Stimulated activated naive B cell treated with anti-CD40 and anti-IgM and Interleukin-4, amounts not matched to agents 10 μg/mL and 1 μg/mL and 100 μg/mL, for 72 hours (primary cell): ENCODE data around the gene HK2.

Experiments
- ATAC-seq, 2 donors: fragments of 150-1000 bp; cut with Tn5 transposase; replicated peaks; 2 replicates each; pipeline ENCODE4 v1.10.0; 2021; ENCODE audit warnings: moderate library complexity in 1 of 2
- DNase-seq: peaks from one replicate; pipeline ENCODE4 v3.0.0; 2021
- H3K27ac Mint-ChIP-seq: one replicate; pipeline ENCODE4 v1.8.0; 2022; ENCODE audit warnings: mild to moderate bottlenecking, mixed read lengths
- H3K27me3 Mint-ChIP-seq, 2 donors: one replicate each; pipeline ENCODE4 v1.8.0; 2022; ENCODE audit warnings: mixed read lengths in 2 of 2
- H3K36me3 Mint-ChIP-seq, 2 donors: one replicate each; pipeline ENCODE4 v1.8.0; 2022; ENCODE audit warnings: mixed read lengths in 2 of 2, mild to moderate bottlenecking in 1 of 2
- H3K4me1 Mint-ChIP-seq, 2 donors: one replicate each; pipeline ENCODE4 v1.8.0; 2022; ENCODE audit warnings: mixed read lengths in 2 of 2, mild to moderate bottlenecking in 1 of 2
- H3K4me3 Mint-ChIP-seq, 2 donors: one replicate each; pipeline ENCODE4 v1.8.0; 2022; ENCODE audit warnings: mild to moderate bottlenecking in 2 of 2, mixed read lengths in 2 of 2, moderate library complexity in 1 of 2
- H3K9me3 Mint-ChIP-seq, 2 donors: one replicate each; pipeline ENCODE4 v1.8.0; 2022; ENCODE audit warnings: mixed read lengths in 2 of 2, mild to moderate bottlenecking in 1 of 2

Gene HK2

DNA sequence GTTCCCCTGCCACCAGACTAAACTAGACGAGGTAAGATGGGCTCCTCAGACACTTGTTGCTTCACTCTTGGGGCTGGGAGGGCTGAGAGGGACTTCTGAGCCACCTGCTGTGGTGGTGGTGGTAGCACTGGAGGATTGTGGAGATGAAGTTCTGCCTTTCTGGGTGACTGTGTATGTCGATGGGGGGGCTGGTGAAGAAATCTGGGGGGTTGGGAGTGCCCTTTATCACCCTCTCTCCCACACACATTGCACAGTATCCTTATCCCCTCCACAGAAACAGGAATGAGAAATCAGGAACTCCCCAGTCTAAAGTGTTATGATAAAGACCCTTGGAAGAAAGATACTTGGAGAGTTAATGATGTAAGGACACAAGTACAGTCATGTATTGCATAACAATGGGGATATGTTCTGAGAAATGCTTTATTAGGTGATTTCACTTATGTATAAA lies 38.5 kb downstream of the HK2 start:
- DNase-seq, result no peak
- Mint-ChIP-seq H3K27me3 (no peaks in the 10 kb centered on the region), H3K36me3 (peaks cover 44 to 50% of the 10 kb centered on the region in 2 donors), H3K4me3 (no peak overlapping the region), H3K9me3 (no peaks in the 10 kb centered on the region), H3K4me1 (peaks cover 8 to 15% of the 10 kb centered on the region in 2 donors), H3K27ac (no peak overlapping the region)
- no peak for ATAC-seq

GRCh38 chr2:74873012-74873665 lies 39.2 kb downstream of the HK2 start:
- DNase-seq (no peak), ATAC-seq (no peak)
- Mint-ChIP-seq H3K4me1 (peaks cover 8 to 15% of the 10 kb centered on the region in 2 donors), H3K9me3 (no peaks in the 10 kb centered on the region), H3K27me3 (no peaks in the 10 kb centered on the region), H3K27ac (no peak overlapping the region), H3K36me3 (peaks cover 42 to 49% of the 10 kb centered on the region in 2 donors), H3K4me3 (no peak overlapping the region)

- Mint-ChIP-seq H3K36me3 (peaks cover 40 to 46% of the 10 kb centered on the region in 2 donors), H3K27me3 (no peaks in the 10 kb centered on the region), H3K4me3 (no peak overlapping the region), H3K27ac (no peak overlapping the region), H3K9me3 (no peaks in the 10 kb centered on the region), H3K4me1 (peaks cover 3 to 10% of the 10 kb centered on the region in 2 donors)
- no peak for ATAC-seq
- no peak for DNase-seq
Observed at GRCh38 chr2:74873678-74874640, 40.0 kb downstream of the HK2 start.

DNA sequence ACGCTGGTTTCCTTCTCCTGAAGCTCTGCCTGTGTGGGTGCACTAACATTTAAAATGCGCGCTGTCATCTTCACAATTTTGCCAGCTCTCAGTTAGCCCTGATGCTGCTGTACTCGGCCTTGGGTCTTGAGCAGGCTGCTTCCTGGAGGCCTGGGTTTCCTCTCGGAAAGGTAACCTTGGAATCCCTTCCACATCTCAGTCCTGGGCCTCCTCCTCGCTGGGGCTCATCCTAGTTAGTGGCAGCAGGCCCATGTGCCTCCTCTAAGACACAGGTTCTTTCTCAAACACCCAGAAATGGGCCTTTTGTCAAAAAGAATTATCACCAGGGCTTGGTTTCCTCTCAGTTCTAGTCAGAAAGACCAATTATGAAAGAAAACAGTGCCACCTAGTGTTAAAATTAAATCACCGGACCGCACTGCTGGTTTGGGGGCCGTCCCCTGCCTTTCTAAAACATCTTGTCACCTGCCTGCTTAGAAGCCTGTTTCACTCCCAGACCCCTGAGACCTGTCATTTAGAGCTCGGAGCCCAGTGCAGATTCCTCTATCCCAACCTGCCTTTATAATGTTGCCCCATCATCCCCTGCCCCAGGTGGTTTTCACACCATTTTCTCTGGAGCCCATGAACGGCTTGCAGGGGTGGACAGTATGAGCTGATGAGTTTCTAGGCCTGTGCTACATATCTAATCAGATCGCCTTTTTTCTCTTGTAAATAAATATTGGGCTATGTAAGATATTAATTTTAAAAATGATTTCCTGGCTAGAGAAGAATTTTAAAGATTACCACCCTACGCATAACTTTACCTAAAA lies 42.4 kb downstream of the HK2 start:
- ATAC-seq (peak; percentile 93 to 96), DNase-seq (peak; percentile 33)
- no peak overlapping the region for H3K4me3 Mint-ChIP-seq
- peaks cover 2 to 8% of the 10 kb centered on the region in 2 donors for H3K4me1 Mint-ChIP-seq
- no peaks in the 10 kb centered on the region for H3K27me3 Mint-ChIP-seq
- peaks cover 48 to 58% of the 10 kb centered on the region in 2 donors for H3K36me3 Mint-ChIP-seq
- no peaks in the 10 kb centered on the region for H3K9me3 Mint-ChIP-seq
- H3K27ac Mint-ChIP-seq, result no peak overlapping the region

- ATAC-seq (no peak), DNase-seq (no peak)
- H3K4me1 Mint-ChIP-seq, result peaks cover 2 to 8% of the 10 kb centered on the region in 2 donors
- H3K9me3 Mint-ChIP-seq, result no peaks in the 10 kb centered on the region
- no peaks in the 10 kb centered on the region for H3K27me3 Mint-ChIP-seq
- H3K27ac Mint-ChIP-seq, result no peak overlapping the region
- peaks cover 43 to 66% of the 10 kb centered on the region in 2 donors for H3K36me3 Mint-ChIP-seq
- no peak overlapping the region for H3K4me3 Mint-ChIP-seq
Observed at GRCh38 chr2:74877376-74877775, 43.4 kb downstream of the HK2 start.

GRCh38 chr2:74877781-74878433 lies 44.0 kb downstream of the HK2 start:
- no peak overlapping the region for H3K4me3 Mint-ChIP-seq
- no peak overlapping the region for H3K27ac Mint-ChIP-seq
- ATAC-seq (no peak), DNase-seq (no peak)
- peaks cover 43 to 69% of the 10 kb centered on the region in 2 donors for H3K36me3 Mint-ChIP-seq
- peaks cover 2 to 8% of the 10 kb centered on the region in 2 donors for H3K4me1 Mint-ChIP-seq
- H3K9me3 Mint-ChIP-seq, result no peaks in the 10 kb centered on the region
- H3K27me3 Mint-ChIP-seq, result no peaks in the 10 kb centered on the region

GRCh38 chr2:74878551-74878950 lies 44.6 kb downstream of the HK2 start:
- ATAC-seq (no peak), DNase-seq (no peak)
- Mint-ChIP-seq H3K36me3 (peaks cover 45 to 68% of the 10 kb centered on the region in 2 donors), H3K27ac (no peak overlapping the region), H3K9me3 (no peaks in the 10 kb centered on the region), H3K4me3 (no peak overlapping the region), H3K4me1 (peaks cover 2 to 8% of the 10 kb centered on the region in 2 donors), H3K27me3 (no peaks in the 10 kb centered on the region)

DNA sequence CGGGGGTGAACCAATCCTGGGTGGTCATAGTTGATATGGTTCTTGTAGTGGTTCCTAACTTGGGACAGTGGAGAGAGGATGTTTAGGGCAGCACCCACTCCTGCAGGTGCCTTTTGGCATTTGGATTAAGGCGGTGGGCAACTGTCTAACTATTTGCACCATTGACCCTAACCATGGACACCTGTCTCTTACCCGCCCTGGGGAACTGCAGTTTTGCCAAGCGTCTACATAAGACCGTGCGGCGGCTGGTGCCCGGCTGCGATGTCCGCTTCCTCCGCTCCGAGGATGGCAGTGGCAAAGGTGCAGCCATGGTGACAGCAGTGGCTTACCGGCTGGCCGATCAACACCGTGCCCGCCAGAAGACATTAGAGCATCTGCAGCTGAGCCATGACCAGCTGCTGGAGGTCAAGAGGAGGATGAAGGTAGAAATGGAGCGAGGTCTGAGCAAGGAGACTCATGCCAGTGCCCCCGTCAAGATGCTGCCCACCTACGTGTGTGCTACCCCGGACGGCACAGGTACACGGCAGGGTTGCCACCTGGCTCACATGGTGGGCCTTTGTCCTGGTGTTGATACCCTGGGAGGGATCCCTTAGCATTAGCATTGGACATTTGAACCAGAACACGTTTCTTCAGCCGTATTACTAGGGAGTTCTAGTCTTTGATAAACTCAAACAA lies 46.3 kb downstream of the HK2 start:
- Mint-ChIP-seq H3K27ac (no peak overlapping the region), H3K4me3 (no peak overlapping the region), H3K36me3 (peaks cover 45 to 72% of the 10 kb centered on the region in 2 donors)

DNA sequence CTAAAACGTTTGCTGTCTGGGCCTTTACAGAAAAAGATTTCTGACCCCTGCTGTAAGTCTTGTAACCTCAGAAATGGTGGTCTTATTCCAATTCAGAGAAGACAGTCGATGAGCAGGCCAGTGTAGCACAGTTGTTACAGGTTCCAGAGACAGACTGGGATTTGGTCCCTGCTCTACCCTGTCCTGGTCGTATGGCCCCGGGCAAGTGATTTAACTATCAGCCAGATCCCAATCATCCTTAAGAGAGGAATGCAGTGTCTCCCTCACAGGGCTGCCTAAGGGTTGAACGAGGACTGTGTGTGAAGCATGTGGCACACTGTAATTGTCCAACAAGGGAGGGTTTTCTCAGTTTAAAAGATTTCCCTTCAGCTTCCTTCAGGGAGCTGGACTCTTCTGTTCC lies 47.2 kb downstream of the HK2 start:
- H3K27me3 Mint-ChIP-seq, result no peaks in the 10 kb centered on the region
- peaks cover under 1 to 4% of the 10 kb centered on the region in 2 donors for H3K4me1 Mint-ChIP-seq
- H3K4me3 Mint-ChIP-seq, result no peak overlapping the region
- no peak for DNase-seq
- peaks cover 46 to 78% of the 10 kb centered on the region in 2 donors for H3K36me3 Mint-ChIP-seq
- no peaks in the 10 kb centered on the region for H3K9me3 Mint-ChIP-seq
- no peak overlapping the region for H3K27ac Mint-ChIP-seq
- no peak for ATAC-seq

More for the DNA sequence above, 46.3 kb downstream of the HK2 start:
- ATAC-seq, result no peak
- no peaks in the 10 kb centered on the region for H3K9me3 Mint-ChIP-seq
- no peaks in the 10 kb centered on the region for H3K27me3 Mint-ChIP-seq
- peaks cover 2 to 8% of the 10 kb centered on the region in 2 donors for H3K4me1 Mint-ChIP-seq
- no peak for DNase-seq

- Mint-ChIP-seq H3K9me3 (no peaks in the 10 kb centered on the region), H3K27me3 (no peaks in the 10 kb centered on the region), H3K4me1 (no peaks in the 10 kb centered on the region), H3K4me3 (no peak overlapping the region), H3K36me3 (peaks cover 49 to 80% of the 10 kb centered on the region in 2 donors), H3K27ac (no peak overlapping the region)
- DNase-seq (no peak), ATAC-seq (no peak)
Observed at GRCh38 chr2:74881626-74882298, 47.8 kb downstream of the HK2 start.

DNA sequence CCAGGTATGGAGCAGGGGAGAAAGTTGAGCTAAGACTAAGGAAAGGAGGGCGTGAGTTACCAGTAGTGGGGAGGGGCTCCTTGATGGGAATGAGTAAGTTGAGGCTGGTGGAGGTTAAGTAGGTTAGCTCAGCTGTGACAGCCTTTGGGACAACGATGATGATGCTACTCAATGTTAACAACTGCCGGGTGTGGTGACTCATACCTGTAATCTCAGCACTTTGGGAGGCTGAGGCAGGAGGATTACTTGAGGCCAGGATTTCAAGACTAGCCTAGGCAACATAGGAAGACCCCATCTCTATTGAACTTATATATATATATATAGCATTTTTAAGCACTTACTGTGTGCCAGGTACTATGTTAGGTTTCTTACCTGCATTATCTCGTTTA lies 48.4 kb downstream of the HK2 start:
- Mint-ChIP-seq H3K9me3 (no peaks in the 10 kb centered on the region), H3K4me3 (no peak overlapping the region), H3K27ac (no peak overlapping the region), H3K27me3 (no peaks in the 10 kb centered on the region), H3K4me1 (no peaks in the 10 kb centered on the region), H3K36me3 (peaks cover 45 to 79% of the 10 kb centered on the region in 2 donors)
- DNase-seq (no peak), ATAC-seq (no peak)

DNA sequence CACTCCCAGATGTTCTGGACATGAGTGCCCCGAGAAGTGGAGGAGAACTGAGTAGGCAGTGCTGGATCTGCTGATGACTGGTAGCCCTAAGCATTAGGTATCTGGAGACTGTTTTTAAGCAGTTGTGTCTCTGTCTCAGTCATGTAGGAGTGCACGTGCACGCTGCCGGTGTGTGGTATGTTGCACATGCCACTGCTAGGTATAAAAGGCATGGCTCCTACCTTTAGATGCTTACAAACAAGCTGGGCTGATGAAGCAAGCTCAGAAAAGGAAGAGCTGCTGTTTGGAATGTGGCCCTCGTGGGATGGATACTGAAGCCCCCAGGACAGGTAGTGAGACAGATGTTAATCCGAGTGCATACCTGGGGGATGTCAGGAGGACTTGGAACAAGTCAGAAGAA lies 49.1 kb downstream of the HK2 start:
- H3K9me3 Mint-ChIP-seq, result no peaks in the 10 kb centered on the region
- H3K4me1 Mint-ChIP-seq, result no peaks in the 10 kb centered on the region

More for the DNA sequence above, 49.1 kb downstream of the HK2 start:
- ATAC-seq, result no peak
- DNase-seq, result no peak
- peaks cover 49 to 79% of the 10 kb centered on the region in 2 donors for H3K36me3 Mint-ChIP-seq
- H3K27ac Mint-ChIP-seq, result no peak overlapping the region
- no peaks in the 10 kb centered on the region for H3K27me3 Mint-ChIP-seq
- H3K4me3 Mint-ChIP-seq, result no peak overlapping the region
